GM19025 (cell line): ENCODE results near the gene IQSEC3.
"Not testable (repeated sequence)": the region's sequence is repeated elsewhere in the genome, so short reads cannot be mapped to it uniquely, and the experiment has no call there.

Source experiments
- ATAC-seq: cut with Tn5 transposase; IDR thresholded peaks from one replicate; pipeline ENCODE4 v1.9.1; 2021; ENCODE audit warnings: mild to moderate bottlenecking, low read depth, moderate library complexity; ENCODE audit not compliant: unreplicated experiment

IQSEC3 gene

DNA sequence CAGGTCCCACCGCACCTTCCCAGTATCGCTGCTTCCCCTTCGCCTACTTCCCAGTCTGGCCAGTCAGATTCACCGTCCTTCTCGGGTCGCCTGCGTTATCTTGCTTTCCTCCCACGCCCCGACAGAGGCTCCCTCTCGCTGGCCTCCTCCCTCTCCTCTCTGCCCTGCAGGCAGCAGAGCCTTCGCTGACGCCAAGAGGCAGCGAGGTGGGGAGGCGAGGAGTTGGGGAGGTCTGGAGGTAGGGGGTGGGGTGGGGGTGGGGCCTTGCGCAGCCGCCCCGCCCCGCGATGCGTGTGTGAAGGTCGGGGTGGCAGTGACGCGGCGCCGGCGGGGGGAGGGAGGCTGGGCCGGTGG, at the start of gene IQSEC3:
IQSEC3 (plus strand) TSS at position 340 of the 354 bp plus-strand sequence. CDS start 116 bp downstream, outside the sequence.
- ATAC-seq, result not testable (repeated sequence)

DNA sequence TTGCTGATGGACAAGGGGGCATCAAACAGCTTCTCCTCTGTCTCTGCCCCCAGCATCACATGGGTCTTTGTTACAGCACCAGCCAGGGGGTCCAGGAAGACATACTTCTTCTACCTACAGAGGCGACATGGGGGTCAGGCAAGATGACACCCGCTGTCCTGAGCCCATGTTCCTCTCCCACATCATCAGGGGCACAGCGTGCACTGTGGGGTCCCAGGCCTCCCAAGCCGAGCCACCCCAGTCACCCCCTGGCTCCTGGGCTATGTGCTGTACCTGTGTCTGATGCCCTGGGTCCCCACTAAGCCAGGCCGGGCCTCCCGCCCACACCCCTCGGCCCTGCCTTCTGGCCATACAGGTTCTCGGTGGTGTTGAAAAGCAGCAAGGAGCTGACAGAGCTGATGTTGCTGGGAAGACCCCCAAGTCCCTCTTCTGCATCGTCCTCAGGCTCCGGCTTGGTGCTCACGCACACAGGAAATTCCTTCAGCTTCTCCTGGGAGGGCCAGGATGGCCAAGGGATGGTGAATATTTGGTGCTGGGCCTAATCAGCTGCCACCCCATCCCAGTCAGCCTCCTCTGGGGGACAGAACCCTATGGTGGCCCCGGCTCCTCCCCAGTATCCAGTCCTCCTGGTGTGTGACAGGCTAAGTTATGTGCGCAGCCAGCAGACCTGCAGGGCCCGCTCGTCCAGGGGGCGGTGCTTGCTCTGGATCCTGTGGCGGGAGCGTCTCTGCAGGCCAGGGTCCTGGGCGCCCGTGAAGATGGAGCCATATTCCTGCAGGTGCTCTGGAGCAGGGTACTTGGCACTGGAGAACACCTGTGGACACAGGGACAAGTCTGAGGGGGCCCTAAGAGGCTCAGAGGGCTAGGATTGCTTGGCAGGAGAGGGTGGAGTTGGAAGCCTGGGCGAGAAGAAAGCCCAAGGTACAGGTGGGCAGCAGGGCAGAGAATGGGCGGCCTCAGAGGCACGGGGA, 48.9 kb upstream of the IQSEC3 start:
- not testable (repeated sequence) for ATAC-seq

DNA sequence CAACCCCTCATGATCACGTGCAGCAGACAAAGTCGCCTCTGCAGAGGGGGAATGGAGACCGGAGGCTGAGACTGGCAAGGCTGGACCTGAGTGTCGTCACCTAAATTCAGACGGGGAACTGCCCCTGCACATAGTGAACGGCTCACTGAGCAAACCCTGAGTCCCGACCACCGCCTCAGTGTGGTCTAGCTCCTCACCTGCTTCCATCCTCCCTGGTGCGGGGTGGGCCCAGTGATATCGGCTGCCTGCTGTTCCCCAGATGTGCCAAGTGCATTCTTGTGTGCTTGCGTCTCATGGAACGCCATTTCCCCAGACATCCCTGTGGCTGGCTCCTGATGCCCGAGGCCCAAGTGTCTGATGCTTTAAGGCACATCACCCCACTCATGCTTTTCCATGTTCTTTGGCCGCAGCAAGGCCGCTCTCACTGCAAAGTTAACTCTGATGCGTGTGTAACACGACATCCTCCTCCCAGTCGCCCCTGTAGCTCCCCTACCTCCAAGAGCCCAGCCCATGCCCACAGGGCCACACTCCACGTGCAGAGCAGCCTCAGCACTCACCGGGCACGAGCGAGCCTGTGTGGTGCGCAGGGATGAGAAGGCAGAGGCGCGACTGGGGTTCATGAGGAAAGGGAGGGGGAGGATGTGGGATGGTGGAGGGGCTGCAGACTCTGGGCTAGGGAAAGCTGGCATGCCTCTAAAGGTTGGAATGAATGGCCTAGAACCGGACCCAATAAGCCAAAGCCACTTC, 47.6 kb upstream of the IQSEC3 start:
- not testable (repeated sequence) for ATAC-seq

DNA sequence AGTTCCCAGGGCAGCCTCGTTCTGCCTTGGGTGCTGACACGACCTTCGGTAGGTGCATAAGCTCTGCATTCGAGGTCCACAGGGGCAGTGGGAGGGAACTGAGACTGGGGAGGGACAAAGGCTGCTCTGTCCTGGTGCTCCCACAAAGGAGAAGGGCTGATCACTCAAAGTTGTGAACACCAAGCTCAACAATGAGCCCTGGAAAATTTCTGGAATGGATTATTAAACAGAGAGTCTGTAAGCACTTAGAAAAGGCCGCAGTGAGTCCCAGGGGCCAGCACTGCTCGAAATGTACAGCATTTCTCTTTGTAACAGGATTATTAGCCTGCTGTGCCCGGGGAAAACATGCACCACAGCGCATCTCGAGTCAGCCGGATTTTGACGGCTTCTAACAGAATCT, 46.7 kb upstream of the IQSEC3 start:
- not testable (repeated sequence) for ATAC-seq

DNA sequence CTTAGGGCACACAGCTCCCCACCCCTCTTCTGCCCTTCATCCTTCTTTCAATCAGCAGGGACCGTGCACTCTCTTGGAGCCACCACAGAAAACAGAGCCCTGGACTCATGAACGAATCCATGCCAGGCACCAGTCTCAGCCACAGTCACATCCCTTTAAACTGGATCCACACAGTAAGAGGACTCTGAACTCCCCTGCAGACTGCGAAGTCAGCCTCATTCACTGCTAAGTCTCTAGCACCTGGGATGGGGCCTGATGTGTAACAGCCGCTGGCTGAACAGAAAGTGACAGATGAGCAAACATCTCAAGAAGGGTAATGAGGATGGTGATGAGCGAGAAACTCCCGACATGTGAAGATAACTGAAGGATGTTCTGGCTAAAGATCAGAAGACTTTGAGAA, 45.8 kb upstream of the IQSEC3 start:
- ATAC-seq, result no peak

DNA sequence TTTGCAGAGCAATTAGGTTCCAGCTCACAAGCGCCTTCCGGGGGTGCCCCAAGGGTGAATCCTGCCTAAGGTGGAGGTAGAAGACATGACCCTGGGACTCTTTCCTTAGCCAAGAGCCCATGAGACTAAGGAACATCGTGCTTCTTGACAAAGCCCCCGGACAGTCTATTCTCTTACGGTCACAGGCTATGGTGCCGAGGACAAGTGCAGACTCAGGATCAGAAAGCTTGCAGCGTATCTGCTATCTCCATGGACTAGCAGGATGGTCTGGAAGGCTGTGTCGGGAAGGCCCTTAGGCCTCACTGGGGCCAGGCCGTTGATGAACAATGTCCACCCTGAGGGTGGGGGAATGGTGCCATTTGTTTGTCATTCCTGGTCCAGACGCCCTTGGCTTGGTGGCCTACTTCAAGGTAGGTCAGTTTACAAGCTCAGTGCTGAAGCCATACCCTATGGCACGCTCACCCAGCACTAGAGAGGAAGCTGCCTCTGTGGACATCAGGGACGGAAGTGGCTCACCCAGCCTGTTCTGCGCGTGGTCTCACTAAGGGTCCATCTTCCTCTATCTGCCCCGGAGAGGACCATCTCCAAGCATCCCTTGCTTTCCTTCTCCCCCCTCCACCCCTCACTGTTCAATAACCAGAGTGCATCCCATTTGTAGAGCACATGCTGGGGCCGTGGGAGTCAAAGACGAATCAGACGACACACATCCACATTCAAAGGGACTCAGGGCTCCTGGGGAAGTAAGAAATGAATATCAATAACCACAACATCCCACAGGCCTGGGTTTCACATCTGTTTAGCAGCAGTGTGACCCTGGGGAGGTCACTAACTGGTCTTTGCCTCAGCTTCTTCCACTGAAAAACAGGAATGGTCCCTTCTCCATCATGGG, 45.0 kb upstream of the IQSEC3 start:
- peak; percentile 69 for ATAC-seq

DNA sequence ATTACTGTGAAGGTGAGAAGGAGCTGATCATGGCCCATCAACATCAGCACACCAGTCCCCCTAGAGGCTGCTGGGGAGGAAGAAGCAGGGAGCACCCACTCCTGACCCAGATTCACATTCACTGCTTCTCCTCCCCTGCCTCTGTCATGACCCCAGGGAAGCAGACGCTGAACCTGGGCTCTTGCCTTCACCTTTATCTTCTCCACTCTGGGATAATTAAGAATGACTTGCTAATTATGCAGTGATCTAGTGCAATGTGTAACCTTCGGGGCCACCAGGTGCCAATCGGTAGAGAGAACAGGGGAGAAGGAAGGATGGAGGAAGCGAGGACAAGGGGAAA, 44.4 kb upstream of the IQSEC3 start:
- no peak for ATAC-seq

DNA sequence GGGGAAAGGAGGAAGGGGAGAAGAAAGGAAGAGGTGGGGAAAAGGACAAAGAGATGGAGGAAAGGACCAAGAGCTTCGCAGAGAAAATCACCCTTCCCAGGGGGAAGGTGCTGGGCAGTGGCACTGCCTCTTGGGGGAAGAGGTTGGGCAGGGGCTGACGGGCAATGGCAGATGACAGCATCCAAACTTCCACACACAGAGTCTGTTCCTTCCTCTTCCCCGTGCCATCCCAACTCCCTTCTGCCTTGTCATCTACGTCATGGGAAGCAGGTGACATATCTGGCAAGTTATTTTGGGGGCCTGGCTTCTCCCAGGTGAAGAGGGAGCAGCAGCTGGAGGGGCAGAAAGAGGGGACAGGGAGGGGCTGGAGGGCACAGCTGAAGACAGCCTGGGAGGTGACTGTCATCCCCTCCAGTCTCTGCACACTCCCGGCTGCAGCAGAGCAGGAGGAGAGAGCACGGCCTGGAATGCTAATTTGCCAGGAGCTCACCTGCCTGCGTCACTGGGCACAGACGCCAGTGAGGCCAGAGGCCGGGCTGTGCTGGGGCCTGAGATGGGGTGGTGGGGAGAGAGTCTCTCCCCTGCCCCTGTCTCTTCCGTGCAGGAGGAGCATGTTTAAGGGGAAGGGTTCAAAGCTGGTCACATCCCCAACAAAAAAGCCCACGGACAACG, 43.9 kb upstream of the IQSEC3 start:
- no peak for ATAC-seq

DNA sequence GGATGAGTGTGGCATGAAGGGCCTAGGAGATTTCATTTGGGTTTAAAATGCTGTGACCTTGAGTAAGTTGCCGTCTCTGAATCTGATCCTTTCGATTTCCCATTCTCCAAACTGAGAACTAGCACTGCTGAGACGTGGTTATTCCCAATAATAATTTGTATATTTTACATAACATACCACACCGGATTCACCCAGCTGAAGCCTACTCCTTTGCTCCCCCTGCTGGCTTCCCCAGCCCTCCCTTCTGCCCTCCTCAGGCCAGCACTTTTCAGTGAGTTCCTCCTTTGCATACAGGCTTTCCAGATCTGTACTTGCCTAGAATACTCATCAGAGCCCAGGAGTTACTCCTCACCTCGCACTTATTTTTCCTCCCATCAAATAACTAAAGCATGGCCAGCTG, 38.7 kb upstream of the IQSEC3 start:
- not testable (repeated sequence) for ATAC-seq

DNA sequence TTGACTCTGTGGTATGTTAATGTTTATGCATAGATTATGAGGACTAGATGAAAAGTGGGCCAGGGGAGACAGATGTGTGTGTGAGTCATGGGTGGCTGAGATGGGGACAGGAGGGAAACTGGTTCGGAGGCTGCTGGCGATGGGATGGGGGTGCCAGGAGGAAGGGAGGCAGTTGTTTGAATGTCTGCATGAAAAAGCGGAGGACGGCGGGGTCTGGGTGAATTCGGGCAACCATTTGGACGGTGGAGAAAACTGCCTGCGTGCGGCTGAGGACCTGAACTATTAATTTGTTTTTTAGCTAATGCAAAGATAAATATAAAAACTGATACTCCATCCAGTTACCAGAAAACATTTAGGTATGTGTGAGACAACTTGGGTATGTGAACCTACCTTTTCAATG, 27.8 kb upstream of the IQSEC3 start:
- ATAC-seq, result not testable (repeated sequence)

DNA sequence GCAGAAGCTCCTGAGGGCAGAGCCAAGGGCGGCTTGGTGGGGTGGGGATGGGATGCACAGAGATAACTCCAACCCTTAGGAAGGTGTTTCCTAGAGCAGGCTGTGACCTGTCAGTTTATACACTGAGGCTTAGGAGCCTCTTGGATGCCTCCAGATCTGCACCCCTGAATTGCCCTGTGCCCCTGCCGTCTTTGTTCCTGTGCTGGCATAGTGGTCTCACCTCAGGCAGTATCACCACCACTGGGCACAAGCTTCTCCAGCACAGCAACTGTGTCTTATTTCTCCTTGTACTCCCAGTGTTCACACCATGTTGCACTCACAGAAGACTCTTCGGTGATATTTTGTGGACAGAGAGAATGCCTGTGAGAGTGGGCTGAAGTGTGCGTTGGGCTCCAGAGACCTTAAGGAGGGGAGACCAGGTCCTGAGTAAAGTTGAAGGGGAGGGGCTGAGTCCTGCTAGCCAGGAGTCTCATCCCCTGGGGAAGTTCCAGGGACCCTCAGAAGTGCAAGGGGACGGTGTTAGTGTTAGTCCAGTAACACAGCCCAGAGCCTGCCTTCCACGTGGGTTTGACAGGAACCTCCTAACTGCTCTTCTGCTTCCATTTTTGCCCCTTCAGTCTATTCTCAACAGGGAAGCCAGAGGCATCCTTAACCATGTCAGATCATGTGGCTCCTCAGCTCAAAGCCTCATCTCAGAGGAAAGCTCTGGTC, 26.9 kb upstream of the IQSEC3 start:
- ATAC-seq, result not testable (repeated sequence)

DNA sequence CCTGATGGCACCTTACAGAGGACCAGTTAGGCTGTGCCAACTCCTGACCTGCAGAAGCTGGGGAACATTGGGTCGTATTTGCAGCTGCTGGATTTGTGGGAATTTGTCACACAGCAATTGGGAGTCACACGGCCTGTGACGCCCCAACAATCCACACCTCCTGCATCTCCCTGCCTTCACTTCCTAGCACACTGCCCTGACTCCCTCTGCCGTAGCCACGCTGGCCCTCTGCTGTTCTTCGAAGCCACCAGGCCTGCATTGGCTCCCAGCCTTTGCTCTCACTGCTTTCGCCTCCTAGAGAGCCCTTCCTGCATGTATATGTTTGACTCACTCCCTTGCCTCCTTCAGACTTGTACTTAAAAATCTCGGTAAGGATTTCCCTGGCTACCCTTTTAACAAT, 22.2 kb upstream of the IQSEC3 start:
- not testable (repeated sequence) for ATAC-seq

DNA sequence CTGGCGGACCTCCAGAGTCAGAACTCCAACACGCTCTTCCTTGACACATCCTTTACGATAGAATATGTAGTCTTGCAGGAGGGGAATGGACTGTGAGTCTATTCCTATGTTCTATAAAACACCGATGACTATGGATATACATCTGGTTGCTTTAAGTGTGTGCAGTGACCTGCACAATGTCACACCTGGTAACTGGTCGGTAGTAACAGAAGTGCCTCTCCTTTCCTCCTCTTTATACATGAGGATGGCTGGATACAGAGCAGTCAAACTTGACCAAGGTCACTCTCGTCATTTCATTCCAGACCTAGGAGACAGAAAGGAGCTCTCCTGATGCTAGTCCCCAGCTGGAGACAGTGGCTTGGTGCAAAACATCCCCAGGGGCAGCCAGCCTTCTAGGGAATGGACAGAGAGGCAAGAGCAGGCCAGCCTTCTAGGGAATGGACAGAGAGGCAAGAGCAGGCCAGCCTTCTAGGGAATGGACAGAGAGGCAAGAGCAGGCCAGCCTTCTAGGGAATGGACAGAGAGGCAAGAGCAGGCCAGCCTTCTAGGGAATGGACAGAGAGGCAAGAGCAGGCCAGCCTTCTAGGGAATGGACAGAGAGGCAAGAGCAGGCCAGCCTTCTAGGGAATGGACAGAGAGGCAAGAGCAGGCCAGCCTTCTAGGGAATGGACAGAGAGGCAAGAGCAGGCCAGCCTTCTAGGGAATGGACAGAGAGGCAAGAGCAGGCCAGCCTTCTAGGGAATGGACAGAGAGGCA, 21.2 kb upstream of the IQSEC3 start:
- ATAC-seq, result not testable (repeated sequence)

DNA sequence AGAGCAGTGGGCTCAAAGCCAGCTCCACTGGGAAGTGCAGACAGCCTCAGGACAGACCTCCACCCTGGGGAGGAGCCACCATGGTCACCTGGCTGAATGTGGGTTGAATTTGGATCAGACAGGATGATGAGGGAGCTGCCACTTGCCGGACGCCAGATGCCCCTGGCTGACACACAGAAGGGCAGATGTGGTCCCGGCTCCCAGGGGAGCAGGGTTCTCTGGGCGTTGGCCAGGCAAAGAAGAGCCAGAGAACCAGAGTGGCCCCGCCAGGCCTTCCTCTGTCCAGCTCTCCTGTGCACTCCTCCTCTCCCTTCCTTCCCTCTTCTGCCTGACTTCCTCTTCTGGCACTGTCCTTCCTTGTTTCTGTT, 20.6 kb upstream of the IQSEC3 start:
- ATAC-seq, result not testable (repeated sequence)

DNA sequence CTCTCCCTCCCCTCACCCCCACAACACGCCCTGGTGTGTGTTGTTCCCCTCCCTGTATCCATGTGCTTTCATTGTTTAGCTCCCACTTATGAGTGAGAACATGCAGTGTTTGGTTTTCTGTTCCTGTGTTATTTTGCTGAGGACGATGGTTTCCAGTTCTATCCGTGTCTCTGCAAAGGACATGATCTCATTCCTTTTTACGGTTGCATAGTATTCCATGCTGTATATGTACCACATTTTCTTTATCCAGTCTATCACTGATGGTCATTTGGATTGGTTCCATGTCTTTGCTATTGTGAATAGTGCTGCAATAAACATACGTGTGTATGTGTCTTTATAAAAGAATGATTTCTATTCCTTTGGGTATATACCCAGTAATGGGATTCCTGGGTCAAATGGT, 20.0 kb upstream of the IQSEC3 start:
- ATAC-seq, result not testable (repeated sequence)

DNA sequence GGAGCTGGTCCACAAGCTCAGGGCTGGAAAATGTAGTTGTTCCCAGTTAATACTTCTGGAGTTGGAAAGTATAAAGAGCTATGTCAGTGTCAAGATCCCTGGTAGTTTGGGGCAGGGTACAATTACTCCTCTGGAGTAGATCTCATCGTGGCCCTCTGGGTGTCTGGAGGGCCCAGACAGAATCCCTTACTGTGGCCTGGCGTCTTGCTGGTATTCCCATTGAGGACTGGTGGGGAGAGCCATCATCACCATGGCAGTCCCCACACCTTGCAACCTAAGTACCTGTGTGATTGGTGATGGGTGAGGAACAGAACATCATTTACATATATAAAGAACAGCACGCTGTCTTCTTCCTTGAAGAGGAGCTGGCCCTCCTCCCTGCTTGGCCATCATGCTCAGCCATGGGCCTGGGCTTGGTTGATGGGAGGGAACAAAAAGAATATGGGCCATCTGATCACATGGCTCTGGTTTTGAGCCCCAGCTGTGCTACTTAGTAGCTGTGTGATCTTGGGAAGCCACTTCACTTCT, 18.8 kb upstream of the IQSEC3 start:
- not testable (repeated sequence) for ATAC-seq

DNA sequence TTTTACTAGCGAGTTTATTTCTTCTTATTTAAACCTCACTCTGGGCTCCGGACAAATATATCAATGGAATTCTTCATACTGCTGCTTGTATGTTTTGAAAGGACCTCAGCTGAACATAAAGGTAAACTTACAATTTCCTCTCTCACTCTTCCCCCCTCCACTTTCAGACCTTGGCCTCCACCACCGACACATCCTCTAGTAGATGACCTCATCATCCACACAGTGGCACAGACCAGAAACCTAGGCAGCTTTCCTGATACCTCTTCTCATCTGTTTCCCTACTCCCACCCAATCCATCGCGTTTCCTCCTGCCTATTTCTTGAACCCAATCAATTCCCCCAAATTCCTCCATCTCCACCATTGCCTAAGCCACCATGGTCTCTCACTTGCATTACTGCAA, 17.4 kb upstream of the IQSEC3 start:
- not testable (repeated sequence) for ATAC-seq

DNA sequence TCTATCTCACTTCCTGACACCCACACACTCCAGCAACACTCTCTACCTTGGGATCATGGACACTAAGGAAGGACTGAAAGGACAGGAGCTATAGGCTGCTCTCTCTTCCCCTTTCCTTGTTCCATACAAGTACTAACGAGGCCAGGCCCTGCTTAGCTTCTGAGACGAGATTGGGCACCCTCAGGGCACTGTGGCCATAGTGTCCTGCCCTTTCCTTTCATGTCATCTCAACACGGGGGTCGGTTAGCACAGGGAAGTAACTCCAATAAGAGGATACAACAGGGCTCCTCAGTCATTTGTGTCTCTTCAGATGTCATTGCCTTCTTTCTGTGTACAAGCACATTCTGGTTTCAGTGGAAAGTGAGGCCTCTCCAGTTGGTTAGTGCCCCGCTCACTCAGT, 15.5 kb upstream of the IQSEC3 start:
- ATAC-seq, result not testable (repeated sequence)
